Panc1 (cell line): ENCODE results near the gene DYNC1I1. TPM values are rescaled to one million over a fixed set of nuclear protein-coding genes. Genes with fewer than 3 reads are reported as not detected.

Experiments
- ATAC-seq: fragments of 200-7000 bp; cut with Tn5 transposase; 2 replicates; pipeline ENCODE4 v1.9.1; 2020; ENCODE audit warnings: mild to moderate bottlenecking, moderate library complexity
- BruUV-seq: library from RNA; stranded (reverse); fragments of 400-500 nt; replicated peaks from 2 replicates; lab custom pipeline; 2021; lab: Mats Ljungman, UMichigan
- CTCF ChIA-PET: fragments of 300-600 bp; sonication (Branson Sonifier 250); formaldehyde crosslinking; loops from one replicate; lab custom pipeline; 2022; ENCODE audit warnings: antibody characterized with exemption; lab: Charles Lee
- POLR2A ChIA-PET: fragments of 300-600 bp; sonication (Branson Sonifier 250); formaldehyde crosslinking; loops from one replicate; lab custom pipeline; 2022; ENCODE audit warnings: antibody characterized with exemption; lab: Charles Lee
- DNase-seq: peaks from one replicate; pipeline ENCODE4 v3.0.0-alpha.2; 2010; ENCODE audit warnings: low read depth, low spot score
- H3K27ac ChIP-seq: 2 replicates; pipeline ENCODE4 v1.5.1; 2011; ENCODE audit warnings: mild to moderate bottlenecking, low read length, inconsistent platforms
- H3K27me3 ChIP-seq: fragments of 200-500 bp; sonication (Bioruptor generic); 2 replicates; pipeline ENCODE4 v1.6.0; 2014; ENCODE audit warnings: low read length, inconsistent platforms; ENCODE audit not compliant: control insufficient read depth, insufficient read depth
- H3K36me3 ChIP-seq: fragments of 200-500 bp; sonication (Bioruptor generic); 2 replicates; pipeline ENCODE4 v1.5.1; 2014; ENCODE audit warnings: inconsistent platforms, mild to moderate bottlenecking, low read length, moderate library complexity; ENCODE audit not compliant: control insufficient read depth, insufficient read depth
- H3K4me1 ChIP-seq: 2 replicates; pipeline ENCODE4 v1.5.1; 2011; ENCODE audit warnings: inconsistent platforms, mild to moderate bottlenecking, low read length, moderate library complexity; ENCODE audit not compliant: control insufficient read depth, insufficient read depth
- H3K4me3 ChIP-seq, 2 experiments: 2 replicates each; pipeline ENCODE4 v1.5.1; 2011 to 2012; ENCODE audit warnings: low read depth in 2 of 2, low read length in 2 of 2, mild to moderate bottlenecking in 2 of 2, inconsistent platforms in 1 of 2, moderate library complexity in 1 of 2
- H3K9me3 ChIP-seq: fragments of 200-500 bp; sonication (Bioruptor generic); 2 replicates; pipeline ENCODE4 v1.5.1; 2014; ENCODE audit warnings: low read depth, mild to moderate bottlenecking, inconsistent platforms, low read length, moderate library complexity; ENCODE audit not compliant: control insufficient read depth, insufficient read depth
- CTCF ChIP-seq: fragments of 450-650 bp; IDR thresholded peaks from 2 replicates; pipeline ENCODE4 v1.5.1; 2017; ENCODE audit warnings: mild to moderate bottlenecking
- POLR2AphosphoS5 ChIP-seq: IDR thresholded peaks from 2 replicates; pipeline ENCODE4 v1.6.1; 2012; ENCODE audit warnings: mild to moderate bottlenecking, low read depth, low read length, moderate library complexity
- SIN3A ChIP-seq: IDR thresholded peaks from 2 replicates; pipeline ENCODE4 v1.6.1; 2012; ENCODE audit warnings: low read depth, mild to moderate bottlenecking, low read length, moderate library complexity, borderline replicate concordance; ENCODE audit not compliant: insufficient read depth
- TCF7L2 ChIP-seq: IDR thresholded peaks from 2 replicates; pipeline ENCODE4 v1.6.1; 2011; ENCODE audit warnings: mild to moderate bottlenecking, low read depth, low read length, inconsistent platforms
- in situ Hi-C: cut with HindIII; loops from 2 replicates; pipeline ENCODE4 v1.10.0; 2016; ENCODE audit warnings: low sequenced_read_pairs, low pct_unique_long_range_greater_than_20kb
- intact Hi-C: fragments of 100-400 bp; cut with micrococcal nuclease; formaldehyde crosslinking; loops from one replicate; pipeline ENCODE4 v1.10.0; 2022; ENCODE audit not compliant: unreplicated experiment
- total RNA-seq: library from RNA; stranded (reverse); gene quantifications from one replicate; pipeline ENCODE4 v1.2.1, GENCODE V29; 2021; ENCODE audit not compliant: unreplicated experiment
- TF ChIP-seq, protein P1 (sequence below), 2 experiments: IDR thresholded peaks; 2 replicates each; pipeline ENCODE4 v1.6.1; 2011 to 2012; ENCODE audit warnings: low read depth in 2 of 2, control low read depth in 1 of 2, low read length in 1 of 2, mild to moderate bottlenecking in 1 of 2, moderate library complexity in 1 of 2; ENCODE audit not compliant: insufficient read depth in 1 of 2

The DYNC1I1 gene
- total RNA-seq, 1 experiment from 2014 or later, result 0.13 TPM

DNA sequence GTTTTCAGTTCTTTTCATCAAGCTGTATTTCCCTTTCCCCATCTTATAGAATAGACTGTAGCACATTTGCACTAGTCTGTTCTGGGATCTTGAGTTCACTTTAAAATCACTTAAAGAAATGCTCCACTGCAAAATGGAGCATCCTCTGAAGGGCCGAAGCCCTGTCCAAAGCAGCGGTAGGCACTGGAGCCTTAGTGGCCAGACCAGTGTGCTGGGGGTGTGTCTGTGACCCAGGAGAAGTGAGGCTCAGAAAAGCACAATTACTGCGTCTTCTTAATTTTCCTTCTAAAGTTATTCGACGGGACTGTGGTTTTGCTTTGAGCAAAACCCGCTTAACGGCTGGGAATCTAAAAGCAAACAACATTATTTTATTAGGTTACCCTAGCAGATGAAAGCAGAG, 343.8 kb downstream of the DYNC1I1 start:
- ChIA-PET POLR2A (no interaction called here), CTCF (no interaction called here)
- no peak overlapping the region for H3K27ac ChIP-seq
- no TSS peak for BruUV-seq
- in situ Hi-C loops (no loop called here), intact Hi-C loops (no loop called here)
- H3K4me1 ChIP-seq, result no peaks in the 10 kb centered on the region
- ATAC-seq (no peak), DNase-seq (no peak)
- TF ChIP-seq TCF7L2 (no peak), CTCF (no peak), SIN3A (no peak), POLR2AphosphoS5 (no peak)
- TF ChIP-seq, protein P1, sequence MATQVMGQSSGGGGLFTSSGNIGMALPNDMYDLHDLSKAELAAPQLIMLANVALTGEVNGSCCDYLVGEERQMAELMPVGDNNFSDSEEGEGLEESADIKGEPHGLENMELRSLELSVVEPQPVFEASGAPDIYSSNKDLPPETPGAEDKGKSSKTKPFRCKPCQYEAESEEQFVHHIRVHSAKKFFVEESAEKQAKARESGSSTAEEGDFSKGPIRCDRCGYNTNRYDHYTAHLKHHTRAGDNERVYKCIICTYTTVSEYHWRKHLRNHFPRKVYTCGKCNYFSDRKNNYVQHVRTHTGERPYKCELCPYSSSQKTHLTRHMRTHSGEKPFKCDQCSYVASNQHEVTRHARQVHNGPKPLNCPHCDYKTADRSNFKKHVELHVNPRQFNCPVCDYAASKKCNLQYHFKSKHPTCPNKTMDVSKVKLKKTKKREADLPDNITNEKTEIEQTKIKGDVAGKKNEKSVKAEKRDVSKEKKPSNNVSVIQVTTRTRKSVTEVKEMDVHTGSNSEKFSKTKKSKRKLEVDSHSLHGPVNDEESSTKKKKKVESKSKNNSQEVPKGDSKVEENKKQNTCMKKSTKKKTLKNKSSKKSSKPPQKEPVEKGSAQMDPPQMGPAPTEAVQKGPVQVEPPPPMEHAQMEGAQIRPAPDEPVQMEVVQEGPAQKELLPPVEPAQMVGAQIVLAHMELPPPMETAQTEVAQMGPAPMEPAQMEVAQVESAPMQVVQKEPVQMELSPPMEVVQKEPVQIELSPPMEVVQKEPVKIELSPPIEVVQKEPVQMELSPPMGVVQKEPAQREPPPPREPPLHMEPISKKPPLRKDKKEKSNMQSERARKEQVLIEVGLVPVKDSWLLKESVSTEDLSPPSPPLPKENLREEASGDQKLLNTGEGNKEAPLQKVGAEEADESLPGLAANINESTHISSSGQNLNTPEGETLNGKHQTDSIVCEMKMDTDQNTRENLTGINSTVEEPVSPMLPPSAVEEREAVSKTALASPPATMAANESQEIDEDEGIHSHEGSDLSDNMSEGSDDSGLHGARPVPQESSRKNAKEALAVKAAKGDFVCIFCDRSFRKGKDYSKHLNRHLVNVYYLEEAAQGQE (IDR thresholded peaks at IDR 0.05; ENCODE audit: insufficient read depth in 1 of 2, low read depth in 2 of 2, low read length in 1 of 2), result no peak
- no peaks in the 10 kb centered on the region for H3K27me3 ChIP-seq
- no peak overlapping the region for H3K4me3 ChIP-seq
- H3K9me3 ChIP-seq, result no peaks in the 10 kb centered on the region
- peaks cover 4% of the 10 kb centered on the region for H3K36me3 ChIP-seq

GRCh38 chr7:96118449-96119001, 346.2 kb downstream of the DYNC1I1 start:
- Histone ChIP-seq H3K27me3 (no peaks in the 10 kb centered on the region), H3K9me3 (no peaks in the 10 kb centered on the region), H3K4me1 (no peaks in the 10 kb centered on the region), H3K27ac (no peak overlapping the region), H3K36me3 (peaks cover 4% of the 10 kb centered on the region), H3K4me3 (no peak overlapping the region)
- no peak for TF ChIP-seq SIN3A
- TF ChIP-seq POLR2AphosphoS5, result no peak
- TF ChIP-seq TCF7L2, result no peak
- TF ChIP-seq, protein P1 (IDR thresholded peaks at IDR 0.05; ENCODE audit: insufficient read depth in 1 of 2, low read depth in 2 of 2, low read length in 1 of 2), result no peak
- no peak for TF ChIP-seq CTCF
- intact Hi-C loops (no loop called here), in situ Hi-C loops (no loop called here)
- no peak for ATAC-seq
- CTCF ChIA-PET, result no interaction called here
- no TSS peak for BruUV-seq
- POLR2A ChIA-PET, result no interaction called here
- no peak for DNase-seq
